GM12878 (cell line): ENCODE measurements around the gene OR10V1. TPM values are rescaled to one million over a fixed set of nuclear protein-coding genes. Genes with fewer than 3 reads are reported as not detected.

Experiments used
- BACH1 ChIP-seq: fragments of 450-650 bp; IDR thresholded peaks from 2 replicates; pipeline ENCODE4 v1.6.1; 2017; ENCODE audit warnings: mild to moderate bottlenecking, borderline replicate concordance
- BCLAF1 ChIP-seq: fragments of 450-650 bp; IDR thresholded peaks from 2 replicates; pipeline ENCODE4 v1.6.1; 2017; ENCODE audit warnings: antibody characterized with exemption, mild to moderate bottlenecking, moderate library complexity
- BRCA1 ChIP-seq: IDR thresholded peaks from 2 replicates; pipeline ENCODE4 v1.6.1; 2011; ENCODE audit warnings: low read depth, low read length, improper control_type of control experiment
- LARP7 ChIP-seq: fragments of 450-650 bp; IDR thresholded peaks from 2 replicates; pipeline ENCODE4 v1.6.1; 2017; ENCODE audit warnings: mild to moderate bottlenecking
- MYB ChIP-seq: fragments of 150-350 bp; IDR thresholded peaks from 2 replicates; pipeline ENCODE4 v1.6.1; 2014; ENCODE audit warnings: mild to moderate bottlenecking, low read depth, low read length, borderline replicate concordance
- NKRF ChIP-seq: fragments of 450-650 bp; conservative IDR thresholded peaks from 2 replicates; pipeline ENCODE4 v1.6.1; 2017; ENCODE audit warnings: mild to moderate bottlenecking, moderate library complexity
- PKNOX1 ChIP-seq: fragments of 450-650 bp; IDR thresholded peaks from 2 replicates; pipeline ENCODE4 v1.6.1; 2016; ENCODE audit warnings: mild to moderate bottlenecking
- RCOR1 ChIP-seq: conservative IDR thresholded peaks from 2 replicates; pipeline ENCODE4 v1.6.1; 2012; ENCODE audit warnings: low read depth, low read length, improper control_type of control experiment
- SMAD1 ChIP-seq: fragments of 450-650 bp; IDR thresholded peaks from 2 replicates; pipeline ENCODE4 v1.6.1; 2018; ENCODE audit warnings: mild to moderate bottlenecking, low read depth; ENCODE audit not compliant: partially characterized antibody
- SMAD5 ChIP-seq: IDR thresholded peaks from 2 replicates; pipeline ENCODE4 v1.6.1; 2016; ENCODE audit warnings: antibody characterized with exemption, low read depth
- SPI1 ChIP-seq: IDR thresholded peaks from 2 replicates; pipeline ENCODE4 v1.6.1; 2011; ENCODE audit warnings: low read depth, mild to moderate bottlenecking, low read length, moderate library complexity, borderline replicate concordance; ENCODE audit not compliant: insufficient read depth
- TAF1 ChIP-seq: IDR thresholded peaks from 2 replicates; pipeline ENCODE4 v1.6.1; 2011; ENCODE audit warnings: mild to moderate bottlenecking, low read depth, low read length, borderline replicate concordance
- ZBTB33 ChIP-seq: fragments of 450-650 bp; IDR thresholded peaks from 2 replicates; pipeline ENCODE4 v1.6.1; 2017; ENCODE audit warnings: mild to moderate bottlenecking
- ZBTB4 ChIP-seq: fragments of 450-650 bp; formaldehyde crosslinking; IDR thresholded peaks from 2 replicates; pipeline ENCODE4 v1.4.0; 2022; ENCODE audit warnings: mild to moderate bottlenecking, moderate library complexity
- ZNF384 ChIP-seq: IDR thresholded peaks from 2 replicates; pipeline ENCODE4 v1.6.1; 2012; ENCODE audit warnings: low read depth, mild to moderate bottlenecking, low read length, improper control_type of control experiment, borderline replicate concordance
- ZZZ3 ChIP-seq: IDR thresholded peaks from 2 replicates; pipeline ENCODE4 v1.6.1; 2011; ENCODE audit warnings: low read depth; ENCODE audit not compliant: control insufficient read depth, insufficient read length
- polyA plus RNA-seq, 11 experiments: library from polyadenylated mRNA; depleted of rRNA in 4 of 11; unstranded in 6 of 11; stranded (reverse) in 5 of 11; fragments of >200 nt; fragmentation: Nextera tagmentation in 4 of 11; fragmentation: Illumina TruSeq in 1 of 11; extraction: Ambion mirVana in 4 of 11; extraction: Trizol in 1 of 11; gene quantifications; 1 replicate in 1 of 11; 2 replicates in 10 of 11; pipeline versions ENCODE4 v1.2.1 to v1.2.3, GENCODE V29; 2011 to 2016; ENCODE audit warnings: inconsistent platforms in 2 of 11, missing spikeins in 2 of 11, low read depth in 1 of 11
- total RNA-seq, 4 experiments: library from RNA; depleted of rRNA in 3 of 4; stranded (reverse); fragments of >200 nt in 3 of 4; fragmentation: Illumina TruSeq in 1 of 4; extraction: Trizol in 1 of 4; gene quantifications; 2 replicates each; pipeline versions ENCODE4 v1.2.1 to v1.2.3, GENCODE V29; 2013 to 2021

The OR10V1 gene
- total and polyA plus RNA-seq, 10 of the 15 experiments (the other 5 are each of a cell fraction or from before 2014, with no cell fraction given) = not detected

GRCh38 chr11:59668188-59668949 is 45.3 kb downstream of the OR10V1 start (continued):
- no peak for TF ChIP-seq ZBTB33
- no peak for TF ChIP-seq SMAD5
- TF ChIP-seq NKRF = no peak; the same call in 1 of the 2 replicates
- TF ChIP-seq SPI1 = no peak
- TF ChIP-seq LARP7 = 0 out of 2 replicates have a peak, but pooled peaks have one; percentile 38
- TF ChIP-seq BACH1 = no peak
- no peak for TF ChIP-seq MYB
- TF ChIP-seq ZZZ3 = no peak
- no peak for TF ChIP-seq BRCA1
- no peak for TF ChIP-seq ZBTB4
- TF ChIP-seq RCOR1 = no peak
- peak; percentile 31; the same call in 1 of the 2 replicates for TF ChIP-seq TAF1
- TF ChIP-seq BCLAF1 = no peak
- TF ChIP-seq SMAD1 = peak; percentile 20
- TF ChIP-seq ZNF384 = no peak
- no peak for TF ChIP-seq PKNOX1
